Lung (tissue), 13 donors: Measurements from ENCODE around the gene RABL3. TPM values are rescaled to one million over a fixed set of nuclear protein-coding genes. Genes with fewer than 3 reads are reported as not detected.

Source experiments
- ATAC-seq: fragments of 200-7000 bp; cut with Tn5 transposase; one replicate; pipeline ENCODE4 v1.9.1; 2020; ENCODE audit warnings: moderate number of reproducible peaks; ENCODE audit not compliant: insufficient read depth, low FRiP score
- DNase-seq, 3 donors: peaks; one replicate each; pipeline ENCODE4 v3.0.0-alpha.2; 2013 to 2017
- H3K27ac ChIP-seq, 2 donors: one replicate each; pipeline ENCODE4 v1.5.1; 2013; ENCODE audit warnings: mild to moderate bottlenecking in 2 of 2, moderate library complexity in 2 of 2, control low read depth in 1 of 2, inconsistent platforms in 1 of 2, low read depth in 1 of 2, low read length in 1 of 2
- H3K27me3 ChIP-seq, 3 donors: one replicate each; pipeline ENCODE4 v1.5.1; 2013; ENCODE audit warnings: low read length in 2 of 3; ENCODE audit not compliant: control insufficient read depth in 3 of 3, insufficient read depth in 3 of 3
- H3K36me3 ChIP-seq, 4 donors: one replicate each; pipeline ENCODE4 v1.5.1; 2013; ENCODE audit warnings: low read length in 4 of 4, mild to moderate bottlenecking in 1 of 4, moderate library complexity in 1 of 4; ENCODE audit not compliant: control insufficient read depth in 4 of 4, insufficient read depth in 4 of 4
- H3K4me1 ChIP-seq, 5 donors: one replicate each; pipeline ENCODE4 v1.5.1; 2013; ENCODE audit warnings: low read length in 5 of 5, mild to moderate bottlenecking in 2 of 5, moderate library complexity in 1 of 5; ENCODE audit not compliant: control insufficient read depth in 5 of 5, insufficient read depth in 5 of 5
- H3K4me3 ChIP-seq: one replicate; pipeline ENCODE4 v1.5.1; 2013; ENCODE audit warnings: mild to moderate bottlenecking, control low read depth, moderate library complexity
- H3K9ac ChIP-seq, 2 donors: one replicate each; pipeline ENCODE4 v1.5.1; 2013; ENCODE audit warnings: low read length in 2 of 2, control low read depth in 1 of 2; ENCODE audit not compliant: insufficient read depth in 1 of 2
- H3K9me3 ChIP-seq, 4 donors: one replicate each; pipeline ENCODE4 v1.5.1; 2013; ENCODE audit warnings: low read length in 3 of 4, mild to moderate bottlenecking in 1 of 4, moderate library complexity in 1 of 4; ENCODE audit not compliant: control insufficient read depth in 4 of 4, insufficient read depth in 3 of 4
- WGBS, 2 donors: extraction: QIAGEN DNeasy Blood & Tissue Kit; methylation state at CpG; one replicate each; pipeline ENCODE4 v1.1.7; 2013; 5-methylcytosine and 5-hydroxymethylcytosine counted together
- polyA plus RNA-seq, 2 donors: library from polyadenylated mRNA; stranded (reverse); fragments of 200-250 nt; gene quantifications; one replicate each; pipeline ENCODE4 v1.2.1, GENCODE V29; 2013
- small RNA-seq: library from RNA; depleted of rRNA; stranded (forward); fragments of <200 nt; gene quantifications from one replicate; pipeline ENCODE3, GENCODE V24; 2014; ENCODE audit warnings: low replicate concordance
- total RNA-seq, 2 donors: library from RNA; depleted of rRNA in 1 of 2; stranded (reverse); fragments of >200 nt in 1 of 2; gene quantifications; one replicate each; pipeline ENCODE4 v1.2.1, GENCODE V29; 2014 to 2021
- TF ChIP-seq, protein P1 (sequence below): IDR thresholded peaks from 2 replicates; pipeline ENCODE4 v1.5.1; 2012; ENCODE audit warnings: mild to moderate bottlenecking; ENCODE audit errors: control extremely low read depth, extremely low read depth
- donor health status: control.
- donor health status: control.
- donor health status: Bipolar disorder and iron deficiency.
- donor health status: healthy.
- donor health status: DM: yes; HTN: yes; CAD: no.

Gene RABL3
- total and polyA plus RNA-seq, 4 donors: 4.3 to 17.1 (median 14.0) TPM

DNA sequence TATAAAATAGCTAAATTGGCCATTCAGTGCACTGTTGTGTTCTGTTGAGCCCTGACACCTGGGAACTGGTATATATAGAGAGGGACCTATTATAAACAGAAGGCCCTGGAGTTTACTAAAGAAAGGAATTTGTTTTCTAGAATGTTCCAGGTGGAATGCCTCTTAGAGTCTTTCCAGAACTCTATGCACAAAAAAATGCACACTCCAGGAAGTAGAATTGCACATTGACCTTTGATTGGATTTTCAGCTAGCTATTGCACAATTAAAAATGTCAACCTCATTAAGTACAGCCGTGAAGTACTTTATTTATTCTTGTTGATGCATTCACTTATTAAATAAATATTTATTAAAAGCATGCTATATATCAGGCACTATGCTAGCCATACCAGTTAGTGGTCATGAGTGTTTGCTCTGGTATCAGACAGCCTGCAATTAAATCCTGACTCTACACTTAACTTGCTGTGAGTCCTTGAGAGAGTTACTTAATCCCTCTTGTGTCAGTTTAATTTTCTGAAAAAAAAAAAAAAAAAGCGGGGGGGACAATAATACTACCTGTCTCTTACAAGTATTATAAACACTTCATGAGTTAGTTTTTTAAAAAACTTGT, 105.4 kb downstream of the RABL3 start:
- H3K4me1 ChIP-seq: no peaks in the 10 kb centered on the region
- no peak overlapping the region for H3K27ac ChIP-seq
- no peak overlapping the region for H3K4me3 ChIP-seq
- TF ChIP-seq, protein P1, sequence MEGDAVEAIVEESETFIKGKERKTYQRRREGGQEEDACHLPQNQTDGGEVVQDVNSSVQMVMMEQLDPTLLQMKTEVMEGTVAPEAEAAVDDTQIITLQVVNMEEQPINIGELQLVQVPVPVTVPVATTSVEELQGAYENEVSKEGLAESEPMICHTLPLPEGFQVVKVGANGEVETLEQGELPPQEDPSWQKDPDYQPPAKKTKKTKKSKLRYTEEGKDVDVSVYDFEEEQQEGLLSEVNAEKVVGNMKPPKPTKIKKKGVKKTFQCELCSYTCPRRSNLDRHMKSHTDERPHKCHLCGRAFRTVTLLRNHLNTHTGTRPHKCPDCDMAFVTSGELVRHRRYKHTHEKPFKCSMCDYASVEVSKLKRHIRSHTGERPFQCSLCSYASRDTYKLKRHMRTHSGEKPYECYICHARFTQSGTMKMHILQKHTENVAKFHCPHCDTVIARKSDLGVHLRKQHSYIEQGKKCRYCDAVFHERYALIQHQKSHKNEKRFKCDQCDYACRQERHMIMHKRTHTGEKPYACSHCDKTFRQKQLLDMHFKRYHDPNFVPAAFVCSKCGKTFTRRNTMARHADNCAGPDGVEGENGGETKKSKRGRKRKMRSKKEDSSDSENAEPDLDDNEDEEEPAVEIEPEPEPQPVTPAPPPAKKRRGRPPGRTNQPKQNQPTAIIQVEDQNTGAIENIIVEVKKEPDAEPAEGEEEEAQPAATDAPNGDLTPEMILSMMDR: no peak
- no peak overlapping the region for H3K9ac ChIP-seq
- no peaks in the 10 kb centered on the region for H3K9me3 ChIP-seq
- DNase-seq: peak in 1 of 3 donors; percentile 2
- no peaks in the 10 kb centered on the region for H3K27me3 ChIP-seq
- ATAC-seq: peak; percentile 63
- H3K36me3 ChIP-seq: no peaks in the 10 kb centered on the region
- 47 to 75% methylated on average over 2 of the region's 2 CpGs for WGBS, 2 donors

Small RNAs within 50 kb of the gene (small RNA-seq; reads per million reads assigned to genes)
- gene MTCO1P29 (not detected), gene MTCO2P29 (not detected)

Other genes with a start within 250 kb of the RABL3 start
- gene NDUFB4, start 146.2 kb downstream of the RABL3 start, total RNA-seq: 10 to 100 TPM; 73.4 to 86.8 TPM
- 100 to 1,000 TPM; 119 to 341 TPM for gene NDUFB4, start 146.2 kb downstream of the RABL3 start, polyA plus RNA-seq
- gene HGD, start 60.3 kb downstream of the RABL3 start, total RNA-seq: 1 to 10 TPM; 1.8 to 2.2 TPM
- 1 to 10 TPM; 2.4 to 2.6 TPM for gene HGD, start 60.3 kb downstream of the RABL3 start, polyA plus RNA-seq
- 10 to 100 TPM; 13.7 to 14.8 TPM for gene GTF2E1, start 228 bp upstream of the RABL3 start, total RNA-seq
- 1 to 10 TPM; 4.1 to 6.4 TPM for gene GTF2E1, start 228 bp upstream of the RABL3 start, polyA plus RNA-seq
- gene STXBP5L, start 165.7 kb upstream of the RABL3 start, total RNA-seq: under 1 TPM in 1 of 2 donors, not detected in 1; 0.26 TPM
- gene STXBP5L, start 165.7 kb upstream of the RABL3 start, polyA plus RNA-seq: not detected